OCI-LY1 (cell line): ENCODE data around the gene SCNN1B.

ENCODE experiments used
- CTCF ChIP-seq: fragments of 200-600 bp; sonication (generic), shearing (Covaris generic); IDR thresholded peaks from 2 replicates; pipeline ENCODE4 v1.5.1; 2017; ENCODE audit warnings: mild to moderate bottlenecking, antibody characterized with exemption, low read length, moderate library complexity, mixed read lengths
- EZH2 ChIP-seq: fragments of 200-600 bp; sonication (generic), shearing (Covaris generic); IDR thresholded peaks from 2 replicates; pipeline ENCODE4 v1.8.0; 2017; ENCODE audit warnings: borderline replicate concordance, mixed run types, mild to moderate bottlenecking, antibody characterized with exemption, low read length, moderate library complexity, mixed read lengths

GRCh38 chr16:23310744-23311143 lies 8.6 kb downstream of the SCNN1B start:
- no peak for TF ChIP-seq CTCF
- no peak for TF ChIP-seq EZH2
